HCT116 (cell line): Measurements from ENCODE around the gene EFCAB10. TPM values are rescaled to one million over a fixed set of nuclear protein-coding genes. Genes with fewer than 3 reads are reported as not detected.
"Not testable (repeated sequence)": the region's sequence is repeated elsewhere in the genome, so short reads cannot be mapped to it uniquely, and the experiment has no call there.

Source experiments
- ATAC-seq: fragments of 200-7000 bp; cut with Tn5 transposase; 2 replicates; pipeline ENCODE4 v1.9.1; 2020; ENCODE audit warnings: mild to moderate bottlenecking, moderate library complexity
- BruUV-seq: library from RNA; stranded (reverse); fragments of 400-500 nt; replicated peaks from 2 replicates; lab custom pipeline; 2021; lab: Mats Ljungman, UMichigan
- CTCF ChIA-PET: fragments of 300-600 bp; sonication (Branson Sonifier 250); formaldehyde crosslinking; loops from one replicate; lab custom pipeline; 2021; ENCODE audit warnings: antibody characterized with exemption; lab: Charles Lee
- POLR2A ChIA-PET: fragments of 300-600, 350-600 bp; sonication (Branson Sonifier 250); formaldehyde crosslinking; loops from one replicate; lab custom pipeline; 2021; ENCODE audit warnings: antibody characterized with exemption; lab: Charles Lee
- RAD21 ChIA-PET, 2 experiments: fragments of 300-600 bp; sonication (Branson Sonifier 250); formaldehyde crosslinking; loops; one replicate each; lab custom pipeline; 2023; ENCODE audit warnings: low total read pairs in 2 of 2; ENCODE audit not compliant: uncharacterized antibody in 2 of 2, unreplicated experiment in 2 of 2, low non-redundant PET in 1 of 2; lab: Charles Lee
- DNase-seq: peaks from one replicate; pipeline ENCODE4 v3.0.0-alpha.2; 2010; ENCODE audit warnings: low read depth, low spot score
- H2AFZ ChIP-seq: fragments of 200-600 bp; shearing (Covaris generic), sonication (generic); 2 replicates; pipeline ENCODE4 v1.6.1; 2017; ENCODE audit warnings: low read depth, mixed run types, mixed read lengths, antibody characterized with exemption, low read length; ENCODE audit not compliant: poor library complexity, severe bottlenecking
- H3K27ac ChIP-seq: 2 replicates; pipeline ENCODE4 v1.5.1; 2012; ENCODE audit warnings: low read depth, low read length
- H3K27me3 ChIP-seq: fragments of 200-600 bp; sonication (generic); 2 replicates; pipeline ENCODE4 v1.6.1; 2016; ENCODE audit warnings: mixed run types, low read length, mixed read lengths; ENCODE audit not compliant: insufficient read depth
- H3K36me3 ChIP-seq, 2 experiments: fragments of 200-500 bp in 1 of 2; fragments of 200-600 bp in 1 of 2; sonication (Bioruptor generic) in 1 of 2; sonication (generic) in 1 of 2; 2 replicates each; pipeline versions ENCODE4 v1.5.1 to v1.6.1; 2014 to 2016; ENCODE audit warnings: low read length in 2 of 2, inconsistent platforms in 1 of 2, mixed read lengths in 1 of 2, mixed run types in 1 of 2; ENCODE audit not compliant: insufficient read depth in 2 of 2, control insufficient read depth in 1 of 2
- H3K4me1 ChIP-seq, 2 experiments: fragments of 200-600 bp in 1 of 2; sonication (generic) in 1 of 2; 2 replicates each; pipeline versions ENCODE4 v1.5.1 to v1.6.1; 2012 to 2017; ENCODE audit warnings: low read length in 2 of 2, inconsistent platforms in 1 of 2, mild to moderate bottlenecking in 1 of 2, mixed read lengths in 1 of 2, mixed run types in 1 of 2, moderate library complexity in 1 of 2; ENCODE audit not compliant: insufficient read depth in 2 of 2, control insufficient read depth in 1 of 2
- H3K4me2 ChIP-seq: fragments of 200-600 bp; sonication (generic); 2 replicates; pipeline ENCODE4 v1.6.1; 2017; ENCODE audit warnings: mixed run types, low read length, mixed read lengths
- H3K4me3 ChIP-seq, 2 experiments: fragments of 200-600 bp in 1 of 2; sonication (generic) in 1 of 2; replicated peaks in 1 of 2; 2 replicates each; pipeline ENCODE4 v1.5.1; 2011 to 2016; ENCODE audit warnings: low read length in 2 of 2, control low read depth in 1 of 2, low read depth in 1 of 2, mild to moderate bottlenecking in 1 of 2, mixed read lengths in 1 of 2, mixed run types in 1 of 2
- H3K79me2 ChIP-seq: fragments of 200-600 bp; sonication (generic); 2 replicates; pipeline ENCODE4 v1.6.1; 2017; ENCODE audit warnings: mild to moderate bottlenecking, mixed run types, low read length, moderate library complexity, mixed read lengths; ENCODE audit not compliant: insufficient read depth
- H3K9ac ChIP-seq: fragments of 200-600 bp; sonication (generic); 2 replicates; pipeline ENCODE4 v1.6.1; 2016; ENCODE audit warnings: low read length, mixed read lengths
- H3K9me2 ChIP-seq: fragments of 200-600 bp; sonication (generic), shearing (Covaris generic); 2 replicates; pipeline ENCODE4 v1.6.1; 2017; ENCODE audit warnings: mixed run types, mild to moderate bottlenecking, moderate library complexity; ENCODE audit not compliant: insufficient read depth
- H3K9me3 ChIP-seq, 2 experiments: fragments of 200-500 bp in 1 of 2; fragments of 200-600 bp in 1 of 2; sonication (Bioruptor generic) in 1 of 2; sonication (generic) in 1 of 2; 2 replicates each; pipeline ENCODE4 v1.6.1; 2014 to 2017; ENCODE audit warnings: low read length in 2 of 2, mixed read lengths in 2 of 2, inconsistent platforms in 1 of 2, low read depth in 1 of 2, mild to moderate bottlenecking in 1 of 2, mixed run types in 1 of 2, moderate library complexity in 1 of 2; ENCODE audit not compliant: control insufficient read depth in 1 of 2, insufficient read depth in 1 of 2
- H4K20me1 ChIP-seq: fragments of 200-600 bp; sonication (generic), shearing (Covaris generic); 2 replicates; pipeline ENCODE4 v1.6.1; 2017; ENCODE audit warnings: mixed run types, mild to moderate bottlenecking, moderate library complexity; ENCODE audit not compliant: insufficient read depth
- ATF3 ChIP-seq: IDR thresholded peaks from 2 replicates; pipeline ENCODE4 v1.6.1; 2012
- EGR1 ChIP-seq: IDR thresholded peaks from 2 replicates; pipeline ENCODE4 v1.6.1; 2012; ENCODE audit warnings: low read depth
- EZH2 ChIP-seq: fragments of 200-600 bp; sonication (generic); IDR thresholded peaks from 2 replicates; pipeline ENCODE4 v1.6.1; 2017; ENCODE audit warnings: antibody characterized with exemption, mixed run types
- REST ChIP-seq: IDR thresholded peaks from 2 replicates; pipeline ENCODE4 v1.6.1; 2012; ENCODE audit warnings: low read depth
- TCF7L2 ChIP-seq: IDR thresholded peaks from 2 replicates; pipeline ENCODE4 v1.7.0; 2011; ENCODE audit warnings: borderline replicate concordance, inconsistent platforms; ENCODE audit not compliant: insufficient read depth, insufficient read length; ENCODE audit errors: extremely low read depth
- YY1 ChIP-seq: IDR thresholded peaks from 2 replicates; pipeline ENCODE4 v1.6.1; 2011; ENCODE audit warnings: low read length, low read depth, moderate library complexity, mild to moderate bottlenecking; ENCODE audit not compliant: insufficient replicate concordance; ENCODE audit errors: extremely low read depth
- ZFX ChIP-seq: fragments of 450-650 bp; IDR thresholded peaks from 2 replicates; pipeline ENCODE4 v1.6.1; 2017
- intact Hi-C: fragments of 100-400 bp; cut with micrococcal nuclease; formaldehyde crosslinking; loops from 2 replicates; pipeline ENCODE4 v1.10.0; 2022
- total RNA-seq: library from RNA; stranded (reverse); gene quantifications from one replicate; pipeline ENCODE4 v1.2.1, GENCODE V29; 2021; ENCODE audit not compliant: unreplicated experiment
- TF ChIP-seq, protein P1 (sequence below): IDR thresholded peaks from 2 replicates; pipeline ENCODE4 v1.6.1; 2011; ENCODE audit warnings: mild to moderate bottlenecking, low read length, moderate library complexity; ENCODE audit not compliant: insufficient replicate concordance; ENCODE audit errors: extremely low read depth

The EFCAB10 gene
- total RNA-seq, 1 experiment from 2014 or later, result 1.7 TPM

GRCh38 chr7:105519353-105519752, 61.9 kb downstream of the EFCAB10 start:
- ChIA-PET POLR2A (no interaction called here), RAD21 (no interaction called here), CTCF (interaction anchor here (1.3 kb wide), 1 partner anchor 12 kb away, joined by 4 read pairs; the partner anchor contains the start of gene RINT1)
- Histone ChIP-seq H3K79me2 (peaks cover 73% of the 10 kb centered on the region), H3K9me2 (no peaks in the 10 kb centered on the region), H2AFZ (no peak overlapping the region), H3K27ac (no peak overlapping the region), H4K20me1 (peaks cover 12% of the 10 kb centered on the region; the same call in 1 of the 2 replicates), H3K27me3 (no peaks in the 10 kb centered on the region), H3K4me1 (peaks cover 7 to 12% of the 10 kb centered on the region in 2 experiments; a peak in 3 of 4 replicates), H3K4me3 (no peak overlapping the region), H3K9me3 (no peaks in the 10 kb centered on the region), H3K9ac (no peak overlapping the region), H3K36me3 (peaks cover 5 to 7% of the 10 kb centered on the region in 2 experiments; a peak in 2 of 4 replicates), H3K4me2 (no peak overlapping the region)
- BruUV-seq, result no TSS peak
- intact Hi-C loops, result no loop called here
- ATAC-seq (no peak), DNase-seq (no peak)
- TF ChIP-seq REST (no peak), TCF7L2 (no peak), EZH2 (no peak), EGR1 (no peak), ATF3 (no peak), ZFX (no peak), YY1 (no peak)
- TF ChIP-seq, protein P1, sequence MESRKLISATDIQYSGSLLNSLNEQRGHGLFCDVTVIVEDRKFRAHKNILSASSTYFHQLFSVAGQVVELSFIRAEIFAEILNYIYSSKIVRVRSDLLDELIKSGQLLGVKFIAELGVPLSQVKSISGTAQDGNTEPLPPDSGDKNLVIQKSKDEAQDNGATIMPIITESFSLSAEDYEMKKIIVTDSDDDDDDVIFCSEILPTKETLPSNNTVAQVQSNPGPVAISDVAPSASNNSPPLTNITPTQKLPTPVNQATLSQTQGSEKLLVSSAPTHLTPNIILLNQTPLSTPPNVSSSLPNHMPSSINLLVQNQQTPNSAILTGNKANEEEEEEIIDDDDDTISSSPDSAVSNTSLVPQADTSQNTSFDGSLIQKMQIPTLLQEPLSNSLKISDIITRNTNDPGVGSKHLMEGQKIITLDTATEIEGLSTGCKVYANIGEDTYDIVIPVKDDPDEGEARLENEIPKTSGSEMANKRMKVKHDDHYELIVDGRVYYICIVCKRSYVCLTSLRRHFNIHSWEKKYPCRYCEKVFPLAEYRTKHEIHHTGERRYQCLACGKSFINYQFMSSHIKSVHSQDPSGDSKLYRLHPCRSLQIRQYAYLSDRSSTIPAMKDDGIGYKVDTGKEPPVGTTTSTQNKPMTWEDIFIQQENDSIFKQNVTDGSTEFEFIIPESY, result no peak

GRCh38 chr7:105515610-105516009, 65.7 kb downstream of the EFCAB10 start:
- H3K4me2 ChIP-seq, H3K9me2 ChIP-seq, H3K9me3 ChIP-seq, H2AFZ ChIP-seq, CTCF ChIA-PET, DNase-seq, RAD21 ChIA-PET, intact Hi-C loops, H3K27ac ChIP-seq, POLR2A ChIA-PET, H3K9ac ChIP-seq, H3K4me3 ChIP-seq, H3K4me1 ChIP-seq, BruUV-seq, ATAC-seq, H3K27me3 ChIP-seq: not testable (repeated sequence)
- Histone ChIP-seq H3K79me2 (peaks cover 92% of the 10 kb centered on the region), H3K36me3 (peaks cover 5 to 11% of the 10 kb centered on the region in 2 experiments; a peak in 2 of 4 replicates), H4K20me1 (peaks cover 18% of the 10 kb centered on the region; the same call in 1 of the 2 replicates)
